Lung (tissue), 12 donors: ENCODE measurements around the gene THRB. TPM values are rescaled to one million over a fixed set of nuclear protein-coding genes. Genes with fewer than 3 reads are reported as not detected.

Source experiments
- ATAC-seq: fragments of 200-7000 bp; cut with Tn5 transposase; one replicate; pipeline ENCODE4 v1.9.1; 2020; ENCODE audit warnings: moderate number of reproducible peaks; ENCODE audit not compliant: insufficient read depth, low FRiP score
- DNase-seq, 3 donors: peaks; one replicate each; pipeline ENCODE4 v3.0.0-alpha.2; 2013 to 2017
- H3K27ac ChIP-seq, 2 donors: one replicate each; pipeline ENCODE4 v1.5.1; 2013; ENCODE audit warnings: mild to moderate bottlenecking in 2 of 2, moderate library complexity in 2 of 2, control low read depth in 1 of 2, inconsistent platforms in 1 of 2, low read depth in 1 of 2, low read length in 1 of 2
- H3K27me3 ChIP-seq, 3 donors: one replicate each; pipeline ENCODE4 v1.5.1; 2013; ENCODE audit warnings: low read length in 2 of 3; ENCODE audit not compliant: control insufficient read depth in 3 of 3, insufficient read depth in 3 of 3
- H3K36me3 ChIP-seq, 4 donors: one replicate each; pipeline ENCODE4 v1.5.1; 2013; ENCODE audit warnings: low read length in 4 of 4, mild to moderate bottlenecking in 1 of 4, moderate library complexity in 1 of 4; ENCODE audit not compliant: control insufficient read depth in 4 of 4, insufficient read depth in 4 of 4
- H3K4me1 ChIP-seq, 5 donors: one replicate each; pipeline ENCODE4 v1.5.1; 2013; ENCODE audit warnings: low read length in 5 of 5, mild to moderate bottlenecking in 2 of 5, moderate library complexity in 1 of 5; ENCODE audit not compliant: control insufficient read depth in 5 of 5, insufficient read depth in 5 of 5
- H3K4me3 ChIP-seq: one replicate; pipeline ENCODE4 v1.5.1; 2013; ENCODE audit warnings: mild to moderate bottlenecking, control low read depth, moderate library complexity
- H3K9ac ChIP-seq, 2 donors: one replicate each; pipeline ENCODE4 v1.5.1; 2013; ENCODE audit warnings: low read length in 2 of 2, control low read depth in 1 of 2; ENCODE audit not compliant: insufficient read depth in 1 of 2
- H3K9me3 ChIP-seq, 4 donors: one replicate each; pipeline ENCODE4 v1.5.1; 2013; ENCODE audit warnings: low read length in 3 of 4, mild to moderate bottlenecking in 1 of 4, moderate library complexity in 1 of 4; ENCODE audit not compliant: control insufficient read depth in 4 of 4, insufficient read depth in 3 of 4
- CTCF ChIP-seq: IDR thresholded peaks from 2 replicates; pipeline ENCODE4 v1.5.1; 2012; ENCODE audit warnings: mild to moderate bottlenecking; ENCODE audit errors: control extremely low read depth, extremely low read depth
- WGBS, 2 donors: extraction: QIAGEN DNeasy Blood & Tissue Kit; methylation state at CpG; one replicate each; pipeline ENCODE4 v1.1.7; 2013; 5-methylcytosine and 5-hydroxymethylcytosine counted together
- polyA plus RNA-seq, 2 donors: library from polyadenylated mRNA; stranded (reverse); fragments of 200-250 nt; gene quantifications; one replicate each; pipeline ENCODE4 v1.2.1, GENCODE V29; 2013
- total RNA-seq, 2 donors: library from RNA; depleted of rRNA in 1 of 2; stranded (reverse); fragments of >200 nt in 1 of 2; gene quantifications; one replicate each; pipeline ENCODE4 v1.2.1, GENCODE V29; 2014 to 2021
- donor health status: control.
- donor health status: control.
- donor health status: Bipolar disorder and iron deficiency.
- donor health status: healthy.
- donor health status: DM: yes; HTN: yes; CAD: no.

THRB gene
- total and polyA plus RNA-seq, 4 donors, result 2.1 to 23.5 (median 6.1) TPM

GRCh38 chr3:24498391-24498790 is 3.7 kb upstream of the THRB start:
- peaks cover 0 to 6% (median 4%) of the 10 kb centered on the region in 5 donors for H3K4me1 ChIP-seq
- no peak overlapping the region for H3K4me3 ChIP-seq
- H3K27ac ChIP-seq, result no peak overlapping the region
- no peaks in the 10 kb centered on the region for H3K27me3 ChIP-seq
- H3K9me3 ChIP-seq, result no peaks in the 10 kb centered on the region
- DNase-seq (no peak), ATAC-seq (no peak)
- 67 to 82% methylated on average over 2 of the region's 2 CpGs for WGBS, 2 donors
- TF ChIP-seq CTCF, result no peak
- H3K9ac ChIP-seq, result no peak overlapping the region
- H3K36me3 ChIP-seq, result no peaks in the 10 kb centered on the region

- ATAC-seq (no peak), DNase-seq (no peak)
- WGBS, 2 donors, result 93 to 95% methylated on average over 2 of the region's 2 CpGs
- no peaks in the 10 kb centered on the region for H3K27me3 ChIP-seq
- H3K4me1 ChIP-seq, result peaks cover 0 to 10% (median 4%) of the 10 kb centered on the region in 5 donors
- no peaks in the 10 kb centered on the region for H3K36me3 ChIP-seq
- no peak for TF ChIP-seq CTCF
- no peaks in the 10 kb centered on the region for H3K9me3 ChIP-seq
- no peak overlapping the region for H3K27ac ChIP-seq
- no peak overlapping the region for H3K9ac ChIP-seq
- no peak overlapping the region for H3K4me3 ChIP-seq
Observed at GRCh38 chr3:24497942-24498341, 3.3 kb upstream of the THRB start.

- H3K9me3 ChIP-seq, result no peaks in the 10 kb centered on the region
- WGBS, 2 donors, result 57% methylated on average over 16 of the region's 16 CpGs
- no peaks in the 10 kb centered on the region for H3K36me3 ChIP-seq
- no peak overlapping the region for H3K9ac ChIP-seq
- peaks cover 0 to 14% (median 6%) of the 10 kb centered on the region in 5 donors for H3K4me1 ChIP-seq
- ATAC-seq (no peak), DNase-seq (peak; percentile 81 to 86 (median 83))
- no peak for TF ChIP-seq CTCF
- no peaks in the 10 kb centered on the region for H3K27me3 ChIP-seq
- peak overlapping the region in 1 of 2 donors; percentile 41 for H3K27ac ChIP-seq
- no peak overlapping the region for H3K4me3 ChIP-seq
Observed at GRCh38 chr3:24496529-24497482, 2.2 kb upstream of the THRB start.
